ENCODE results near the gene CPLANE1. TPM values are rescaled to one million over a fixed set of nuclear protein-coding genes. Genes with fewer than 3 reads are reported as not detected.
"Not testable (repeated sequence)": the region's sequence is repeated elsewhere in the genome, so short reads cannot be mapped to it uniquely, and the experiment has no call there.

The CPLANE1 gene
- total RNA-seq, 4 donors from 2014 or later, result 50.0 to 80.0 (median 61.1) TPM

DNA sequence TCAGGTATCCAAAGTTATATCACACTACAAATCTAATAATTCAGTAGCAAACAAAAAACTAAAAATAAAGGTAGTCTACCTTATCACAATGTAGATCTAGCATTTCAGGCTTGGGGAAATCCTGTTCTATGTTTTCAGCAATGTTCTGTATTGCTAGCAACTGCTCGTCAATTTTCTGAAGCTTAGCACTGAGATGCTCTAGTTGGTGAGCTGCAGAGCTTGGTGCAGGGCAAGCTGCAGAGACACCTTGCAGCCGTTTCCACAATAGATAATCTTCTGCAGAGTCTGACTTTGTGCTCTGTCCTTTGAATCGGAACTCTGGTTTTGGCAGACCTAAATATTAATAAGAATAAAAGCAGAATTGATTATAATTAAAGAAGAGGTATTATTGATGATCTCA, 95.5 kb downstream of the CPLANE1 start:
- Histone ChIP-seq H3K27ac (no peak overlapping the region), H3K4me1 (no peaks in the 10 kb centered on the region), H3K36me3 (peaks cover 0 to 84% (median 3%) of the 10 kb centered on the region in 3 donors), H3K9me3 (no peaks in the 10 kb centered on the region), H3K4me3 (no peak overlapping the region), H3K27me3 (no peaks in the 10 kb centered on the region)
- DNase-seq (ENCODE audit: low spot score in 2 of 2), result no peak
- TF ChIP-seq EP300 (IDR thresholded peaks at IDR 0.05) (no peak), POLR2A (IDR thresholded peaks at IDR 0.05) (no peak)
- TF ChIP-seq, protein P1, sequence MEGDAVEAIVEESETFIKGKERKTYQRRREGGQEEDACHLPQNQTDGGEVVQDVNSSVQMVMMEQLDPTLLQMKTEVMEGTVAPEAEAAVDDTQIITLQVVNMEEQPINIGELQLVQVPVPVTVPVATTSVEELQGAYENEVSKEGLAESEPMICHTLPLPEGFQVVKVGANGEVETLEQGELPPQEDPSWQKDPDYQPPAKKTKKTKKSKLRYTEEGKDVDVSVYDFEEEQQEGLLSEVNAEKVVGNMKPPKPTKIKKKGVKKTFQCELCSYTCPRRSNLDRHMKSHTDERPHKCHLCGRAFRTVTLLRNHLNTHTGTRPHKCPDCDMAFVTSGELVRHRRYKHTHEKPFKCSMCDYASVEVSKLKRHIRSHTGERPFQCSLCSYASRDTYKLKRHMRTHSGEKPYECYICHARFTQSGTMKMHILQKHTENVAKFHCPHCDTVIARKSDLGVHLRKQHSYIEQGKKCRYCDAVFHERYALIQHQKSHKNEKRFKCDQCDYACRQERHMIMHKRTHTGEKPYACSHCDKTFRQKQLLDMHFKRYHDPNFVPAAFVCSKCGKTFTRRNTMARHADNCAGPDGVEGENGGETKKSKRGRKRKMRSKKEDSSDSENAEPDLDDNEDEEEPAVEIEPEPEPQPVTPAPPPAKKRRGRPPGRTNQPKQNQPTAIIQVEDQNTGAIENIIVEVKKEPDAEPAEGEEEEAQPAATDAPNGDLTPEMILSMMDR (IDR thresholded peaks at IDR 0.05), result no peak
- WGBS, 2 donors, result 91% methylated on average over 3 of the region's 3 CpGs

- H3K36me3 ChIP-seq, result peaks cover 0 to 89% (median 0%) of the 10 kb centered on the region in 3 donors
These were observed 102.3 kb downstream of the CPLANE1 start for GRCh38 chr5:37146896-37147295.

DNA sequence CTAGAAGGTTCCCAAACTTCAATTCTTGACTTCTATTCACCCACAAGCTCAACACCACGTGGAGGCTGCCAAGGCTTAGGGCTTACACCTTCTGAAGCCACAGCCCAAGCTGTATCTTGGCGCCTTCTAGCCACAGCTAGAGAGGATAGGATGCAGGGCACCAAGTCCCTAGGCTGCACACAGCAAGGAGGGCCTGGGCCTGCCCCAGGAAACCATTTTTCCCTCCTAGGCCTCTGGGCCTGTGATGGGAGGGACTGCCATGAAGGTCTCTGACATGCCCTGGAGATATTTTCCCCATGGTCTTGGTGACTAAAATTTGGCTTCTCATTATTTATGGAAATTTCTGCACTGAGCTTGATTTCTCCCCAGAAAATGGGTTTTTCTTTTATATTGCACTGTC, 112.5 kb downstream of the CPLANE1 start:
- H3K4me1 ChIP-seq, result no peaks in the 10 kb centered on the region
- no peak for DNase-seq (ENCODE audit: low spot score in 2 of 2)
- no peak overlapping the region for H3K4me3 ChIP-seq
- H3K36me3 ChIP-seq, result peaks cover 0 to 74% (median 5%) of the 10 kb centered on the region in 3 donors
- TF ChIP-seq, protein P1 (IDR thresholded peaks at IDR 0.05), result no peak
- TF ChIP-seq EP300 (IDR thresholded peaks at IDR 0.05), result no peak
- TF ChIP-seq POLR2A (IDR thresholded peaks at IDR 0.05), result no peak
- H3K27ac ChIP-seq, result no peak overlapping the region
- H3K9me3 ChIP-seq, result no peaks in the 10 kb centered on the region
- H3K27me3 ChIP-seq, result no peaks in the 10 kb centered on the region
- 95 to 97% methylated on average over 2 of the region's 2 CpGs for WGBS, 2 donors

More at GRCh38 chr5:37146896-37147295, 102.3 kb downstream of the CPLANE1 start:
- Histone ChIP-seq H3K4me3 (no peak overlapping the region), H3K27me3 (no peaks in the 10 kb centered on the region), H3K9me3 (peaks cover 0 to 6% (median 0%) of the 10 kb centered on the region in 4 donors), H3K27ac (no peak overlapping the region), H3K4me1 (no peaks in the 10 kb centered on the region)
- no peak for DNase-seq (ENCODE audit: low spot score in 2 of 2)
- TF ChIP-seq POLR2A (IDR thresholded peaks at IDR 0.05) (no peak), EP300 (IDR thresholded peaks at IDR 0.05) (no peak)
- TF ChIP-seq, protein P1 (IDR thresholded peaks at IDR 0.05), result no peak
- whole genome bisulfite sequencing, 2 donors, result 88 to 92% methylated on average over 1 of the region's 1 CpG

GRCh38 chr5:37135312-37135711, 113.9 kb downstream of the CPLANE1 start:
- WGBS, 2 donors, result 94 to 96% methylated on average over 6 of the region's 6 CpGs
- H3K9me3 ChIP-seq; H3K4me3 ChIP-seq; H3K27ac ChIP-seq; H3K4me1 ChIP-seq; H3K27me3 ChIP-seq; DNase-seq (ENCODE audit: low spot score in 2 of 2): not testable (repeated sequence)
- peaks cover 0 to 73% (median 5%) of the 10 kb centered on the region in 3 donors for H3K36me3 ChIP-seq

DNA sequence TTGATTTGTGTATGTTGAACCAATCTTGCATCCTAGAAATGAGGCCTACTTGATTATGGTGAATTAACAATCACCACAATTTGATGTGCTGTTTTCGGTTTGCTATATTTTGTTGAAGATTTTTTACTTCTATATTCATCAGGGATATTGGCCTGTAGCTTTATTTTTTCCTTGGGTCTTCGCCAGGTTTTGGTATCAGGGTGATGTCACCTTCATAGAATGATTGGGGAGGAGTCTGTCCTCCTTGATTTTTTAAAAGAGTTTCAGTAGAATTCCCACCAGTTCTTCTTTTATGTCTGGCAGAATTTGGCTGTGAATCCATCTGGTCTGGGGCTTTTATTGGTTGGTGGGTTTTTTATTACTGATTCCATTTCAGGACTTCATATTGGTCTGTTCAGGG, 115.2 kb downstream of the CPLANE1 start:
- H3K27ac ChIP-seq, result no peak overlapping the region
- peaks cover 0 to 79% (median 5%) of the 10 kb centered on the region in 3 donors for H3K36me3 ChIP-seq
- 94 to 97% methylated on average over 2 of the region's 2 CpGs for WGBS, 2 donors

More for the DNA sequence above, 115.2 kb downstream of the CPLANE1 start:
- no peaks in the 10 kb centered on the region for H3K4me1 ChIP-seq
- no peak for DNase-seq (ENCODE audit: low spot score in 2 of 2)
- H3K27me3 ChIP-seq, result no peaks in the 10 kb centered on the region
- H3K9me3 ChIP-seq, result peaks cover 0 to 13% (median 0%) of the 10 kb centered on the region in 4 donors
- H3K4me3 ChIP-seq, result no peak overlapping the region
- TF ChIP-seq, protein P1 (IDR thresholded peaks at IDR 0.05), result no peak
- TF ChIP-seq EP300 (IDR thresholded peaks at IDR 0.05), result no peak
- no peak for TF ChIP-seq POLR2A (IDR thresholded peaks at IDR 0.05)

All from tibial nerve (tissue), 4 donors.